ENCODE data around the gene PRSS8.
"Not testable (repeated sequence)": the region's sequence is repeated elsewhere in the genome, so short reads cannot be mapped to it uniquely, and the experiment has no call there.

The PRSS8 gene

DNA sequence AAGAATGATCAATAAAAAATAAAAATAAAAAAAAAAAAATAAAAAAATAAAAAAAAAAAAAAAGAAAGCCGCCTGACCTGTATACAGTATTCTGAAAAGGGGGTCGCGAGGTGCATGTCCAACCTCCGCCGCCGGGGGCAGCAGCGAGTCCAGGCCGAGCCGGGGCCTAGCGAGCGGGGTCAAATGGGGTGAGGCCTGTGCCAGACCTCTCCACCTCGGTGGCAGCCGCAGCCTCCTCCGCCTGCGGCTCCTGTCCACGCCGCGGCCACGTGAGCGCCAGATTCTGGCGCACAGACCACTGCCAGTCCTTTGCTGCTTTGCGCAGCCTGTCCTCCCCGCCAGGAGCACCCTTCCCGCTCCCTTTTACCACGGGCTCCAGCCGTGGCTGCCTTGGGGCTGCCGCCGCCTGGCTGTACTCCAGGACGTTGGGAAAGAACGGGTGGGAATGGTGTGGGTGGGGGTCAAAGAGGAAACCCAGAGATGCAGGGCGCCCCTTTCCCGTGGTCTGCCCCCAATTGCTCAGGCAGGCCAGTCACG, 29.8 kb downstream of the PRSS8 start:
- H3K36me3 ChIP-seq (ENCODE audit: insufficient read depth, insufficient read length, low read length): peaks cover 17% of the 10 kb centered on the region

GRCh38 chr16:31100876-31101641, 34.5 kb downstream of the PRSS8 start:
- not testable (repeated sequence) for H3K27me3 ChIP-seq (ENCODE audit: insufficient read depth, insufficient read length); H3K9ac ChIP-seq (ENCODE audit: insufficient read length, low read depth); H3K4me1 ChIP-seq (ENCODE audit: insufficient read depth, insufficient read length); H3K9me3 ChIP-seq (ENCODE audit: insufficient read depth, low read length); DNase-seq (ENCODE audit: low read depth, low spot score); H3K36me3 ChIP-seq (ENCODE audit: insufficient read depth, insufficient read length, low read length); H3K4me3 ChIP-seq (ENCODE audit: insufficient read length, low read depth)

More for the DNA sequence above, 29.8 kb downstream of the PRSS8 start:
- H3K4me1 ChIP-seq (ENCODE audit: insufficient read depth, insufficient read length): peaks cover 3% of the 10 kb centered on the region
- peak overlapping the region; percentile 90 for H3K9ac ChIP-seq (ENCODE audit: insufficient read length, low read depth)
- TF ChIP-seq SUZ12 (IDR thresholded peaks at IDR 0.05; ENCODE audit: extremely low read depth, insufficient read depth, insufficient read length) (no peak), ZNF274 (IDR thresholded peaks at IDR 0.05; ENCODE audit: low read depth, low read length) (no peak), YY1 (IDR thresholded peaks at IDR 0.05; ENCODE audit: insufficient read depth, insufficient read length) (no peak)
- H3K27me3 ChIP-seq (ENCODE audit: insufficient read depth, insufficient read length): no peaks in the 10 kb centered on the region
- DNase-seq (ENCODE audit: low read depth, low spot score): peak; percentile 60
- peak overlapping the region; percentile 18 for H3K4me3 ChIP-seq (ENCODE audit: insufficient read length, low read depth)
- H3K9me3 ChIP-seq (ENCODE audit: insufficient read depth, low read length): no peaks in the 10 kb centered on the region; the same call in 1 of the 2 replicates

GRCh38 chr16:31099860-31100638, 35.5 kb downstream of the PRSS8 start:
- TF ChIP-seq YY1 (IDR thresholded peaks at IDR 0.05; ENCODE audit: insufficient read depth, insufficient read length): no peak
- no peak for TF ChIP-seq SUZ12 (IDR thresholded peaks at IDR 0.05; ENCODE audit: extremely low read depth, insufficient read depth, insufficient read length)
- TF ChIP-seq ZNF274 (IDR thresholded peaks at IDR 0.05; ENCODE audit: low read depth, low read length): no peak
- Histone ChIP-seq H3K9me3 (ENCODE audit: insufficient read depth, low read length) (no peaks in the 10 kb centered on the region; the same call in 1 of the 2 replicates), H3K9ac (ENCODE audit: insufficient read length, low read depth) (no peak overlapping the region), H3K4me3 (ENCODE audit: insufficient read length, low read depth) (no peak overlapping the region), H3K27me3 (ENCODE audit: insufficient read depth, insufficient read length) (no peaks in the 10 kb centered on the region), H3K36me3 (ENCODE audit: insufficient read depth, insufficient read length, low read length) (no peaks in the 10 kb centered on the region), H3K4me1 (ENCODE audit: insufficient read depth, insufficient read length) (peaks cover 4% of the 10 kb centered on the region)
- DNase-seq (ENCODE audit: low read depth, low spot score): no peak

GRCh38 chr16:31094424-31095120, 41.0 kb downstream of the PRSS8 start, which contains the start of gene VKORC1:
TSS of gene VKORC1 (minus strand) at chr16:31094797. CDS start at chr16:31094729, 68 bp downstream.
- Histone ChIP-seq H3K4me3 (ENCODE audit: insufficient read length, low read depth) (peak within 1 kb of the TSS; percentile 99), H3K9me3 (ENCODE audit: insufficient read depth, low read length) (no peaks in the 10 kb centered on the region), H3K4me1 (ENCODE audit: insufficient read depth, insufficient read length) (peaks cover 7% of the 10 kb centered on the region), H3K9ac (ENCODE audit: insufficient read length, low read depth) (peak within 1 kb of the TSS; percentile 99), H3K27me3 (ENCODE audit: insufficient read depth, insufficient read length) (no peaks in the 10 kb centered on the region), H3K36me3 (ENCODE audit: insufficient read depth, insufficient read length, low read length) (peaks cover 22% of the 10 kb centered on the region)
- TF ChIP-seq YY1 (IDR thresholded peaks at IDR 0.05; ENCODE audit: insufficient read depth, insufficient read length): no peak
- no peak for TF ChIP-seq ZNF274 (IDR thresholded peaks at IDR 0.05; ENCODE audit: low read depth, low read length)
- TF ChIP-seq SUZ12 (IDR thresholded peaks at IDR 0.05; ENCODE audit: extremely low read depth, insufficient read depth, insufficient read length): no peak
- peak; percentile 98 for DNase-seq (ENCODE audit: low read depth, low spot score)

DNA sequence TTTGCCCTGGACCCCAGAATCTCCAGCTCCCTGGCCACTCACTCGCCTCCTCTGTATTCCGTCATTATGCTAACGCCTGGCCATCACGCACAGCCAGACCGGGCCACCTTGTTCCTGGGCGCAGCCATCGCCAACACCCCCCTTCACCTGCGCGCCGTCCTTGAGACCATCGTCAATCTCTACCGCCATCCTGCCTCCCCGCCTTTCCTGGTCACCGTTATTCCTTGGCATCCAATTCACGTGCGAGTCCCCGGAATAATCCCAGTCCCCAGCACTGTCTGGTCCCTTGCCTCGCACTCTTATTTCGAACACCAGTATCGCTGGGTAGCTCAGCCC, 41.5 kb downstream of the PRSS8 start:
- Histone ChIP-seq H3K4me1 (ENCODE audit: insufficient read depth, insufficient read length) (peaks cover 7% of the 10 kb centered on the region), H3K9ac (ENCODE audit: insufficient read length, low read depth) (peak overlapping the region; percentile 99), H3K27me3 (ENCODE audit: insufficient read depth, insufficient read length) (no peaks in the 10 kb centered on the region), H3K36me3 (ENCODE audit: insufficient read depth, insufficient read length, low read length) (peaks cover 25% of the 10 kb centered on the region), H3K4me3 (ENCODE audit: insufficient read length, low read depth) (peak overlapping the region; percentile 99), H3K9me3 (ENCODE audit: insufficient read depth, low read length) (no peaks in the 10 kb centered on the region)
- no peak for DNase-seq (ENCODE audit: low read depth, low spot score)
- TF ChIP-seq SUZ12 (IDR thresholded peaks at IDR 0.05; ENCODE audit: extremely low read depth, insufficient read depth, insufficient read length) (no peak), YY1 (IDR thresholded peaks at IDR 0.05; ENCODE audit: insufficient read depth, insufficient read length) (no peak), ZNF274 (IDR thresholded peaks at IDR 0.05; ENCODE audit: low read depth, low read length) (no peak)

GRCh38 chr16:31093132-31093703, 42.3 kb downstream of the PRSS8 start:
- Histone ChIP-seq H3K4me1 (ENCODE audit: insufficient read depth, insufficient read length) (peaks cover 7% of the 10 kb centered on the region), H3K9me3 (ENCODE audit: insufficient read depth, low read length) (no peaks in the 10 kb centered on the region), H3K36me3 (ENCODE audit: insufficient read depth, insufficient read length, low read length) (peaks cover 34% of the 10 kb centered on the region), H3K4me3 (ENCODE audit: insufficient read length, low read depth) (peak overlapping the region; percentile 99), H3K9ac (ENCODE audit: insufficient read length, low read depth) (peak overlapping the region; percentile 99), H3K27me3 (ENCODE audit: insufficient read depth, insufficient read length) (no peaks in the 10 kb centered on the region)
- TF ChIP-seq SUZ12 (IDR thresholded peaks at IDR 0.05; ENCODE audit: extremely low read depth, insufficient read depth, insufficient read length) (no peak), ZNF274 (IDR thresholded peaks at IDR 0.05; ENCODE audit: low read depth, low read length) (no peak), YY1 (IDR thresholded peaks at IDR 0.05; ENCODE audit: insufficient read depth, insufficient read length) (no peak)
- no peak for DNase-seq (ENCODE audit: low read depth, low spot score)
